Breast epithelium (tissue), 4 donors: ENCODE data around the gene SOX3. TPM values are rescaled to one million over a fixed set of nuclear protein-coding genes. Genes with fewer than 3 reads are reported as not detected.

Source experiments
- DNase-seq, 2 donors: peaks; one replicate each; pipeline ENCODE4 v3.0.0-alpha.2; 2019; ENCODE audit warnings: low spot score in 2 of 2
- H3K27ac ChIP-seq, 2 donors: fragments of 200-600 bp; sonication (generic) in 1 of 2; one replicate each; pipeline ENCODE4 v1.5.1; 2016 to 2019; ENCODE audit warnings: mild to moderate bottlenecking in 1 of 2
- H3K27me3 ChIP-seq, 2 donors: fragments of 200-600 bp; sonication (generic) in 1 of 2; one replicate each; pipeline versions ENCODE4 v1.5.1 to v1.6.0; 2017 to 2019; ENCODE audit warnings: control low read depth in 1 of 2, mild to moderate bottlenecking in 1 of 2
- H3K36me3 ChIP-seq: fragments of 200-600 bp; one replicate; pipeline ENCODE4 v1.5.1; 2019
- H3K4me1 ChIP-seq, 2 donors: fragments of 200-600 bp; sonication (generic); one replicate each; pipeline ENCODE4 v1.5.1; 2016 to 2019; ENCODE audit warnings: control low read depth in 1 of 2
- H3K4me3 ChIP-seq, 3 donors: fragments of 200-600 bp; sonication (generic); 1 replicate in 2 of 3; 2 replicates in 1 of 3; pipeline ENCODE4 v1.5.1; 2016 to 2019; ENCODE audit warnings: mild to moderate bottlenecking in 3 of 3, moderate library complexity in 2 of 3
- H3K9me3 ChIP-seq, 2 donors: fragments of 200-600 bp; sonication (generic) in 1 of 2; one replicate each; pipeline ENCODE4 v1.5.1; 2016 to 2019; ENCODE audit warnings: control low read depth in 1 of 2
- POLR2A ChIP-seq: fragments of 450-650 bp; IDR thresholded peaks from one replicate; pipeline ENCODE4 v1.6.1; 2016; ENCODE audit warnings: antibody characterized with exemption, mild to moderate bottlenecking, moderate library complexity
- POLR2AphosphoS5 ChIP-seq, 3 donors: sonication (generic); formaldehyde crosslinking; IDR thresholded peaks; one replicate each; pipeline ENCODE4 v1.6.1; 2017; ENCODE audit warnings: antibody characterized with exemption in 3 of 3
- intact Hi-C: fragments of 100-400 bp; cut with DNase I; formaldehyde crosslinking; loops from one replicate; pipeline ENCODE4 v1.15.1; 2023; ENCODE audit warnings: low total_unique reads
- total RNA-seq, 3 donors: library from RNA; depleted of rRNA; stranded (reverse); fragments of >200 nt; gene quantifications; one replicate each; pipeline ENCODE4 v1.1.0, GENCODE V29; 2016
- TF ChIP-seq, protein P1 (sequence below), 3 donors: fragments of 450-650 bp; IDR thresholded peaks; one replicate each; pipeline ENCODE4 v1.5.1; 2016 to 2017; ENCODE audit warnings: antibody characterized with exemption in 3 of 3, mild to moderate bottlenecking in 3 of 3, moderate library complexity in 3 of 3

SOX3 gene
- total RNA-seq, 3 donors from 2014 or later = not detected

DNA sequence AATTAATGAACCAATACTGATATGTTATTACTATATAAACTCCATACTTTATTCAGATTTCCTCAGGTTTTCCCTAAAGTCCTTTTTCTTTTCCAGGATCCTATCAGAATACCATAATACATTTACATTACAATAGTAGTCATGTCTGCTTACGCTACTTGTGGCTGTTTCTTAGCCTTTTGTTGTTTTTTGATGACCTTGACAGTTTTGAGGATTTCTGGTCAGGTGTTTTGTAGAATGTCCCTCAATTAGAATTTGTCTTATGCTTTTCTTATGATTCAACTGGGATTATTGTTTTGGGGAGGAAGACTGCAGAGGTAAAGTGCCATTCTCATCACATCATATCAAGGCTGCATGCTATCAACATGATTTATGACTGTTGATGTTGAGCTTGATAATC, 9.1 kb downstream of the SOX3 start:
- TF ChIP-seq POLR2AphosphoS5 (IDR thresholded peaks at IDR 0.05) = no peak
- TF ChIP-seq, protein P1, sequence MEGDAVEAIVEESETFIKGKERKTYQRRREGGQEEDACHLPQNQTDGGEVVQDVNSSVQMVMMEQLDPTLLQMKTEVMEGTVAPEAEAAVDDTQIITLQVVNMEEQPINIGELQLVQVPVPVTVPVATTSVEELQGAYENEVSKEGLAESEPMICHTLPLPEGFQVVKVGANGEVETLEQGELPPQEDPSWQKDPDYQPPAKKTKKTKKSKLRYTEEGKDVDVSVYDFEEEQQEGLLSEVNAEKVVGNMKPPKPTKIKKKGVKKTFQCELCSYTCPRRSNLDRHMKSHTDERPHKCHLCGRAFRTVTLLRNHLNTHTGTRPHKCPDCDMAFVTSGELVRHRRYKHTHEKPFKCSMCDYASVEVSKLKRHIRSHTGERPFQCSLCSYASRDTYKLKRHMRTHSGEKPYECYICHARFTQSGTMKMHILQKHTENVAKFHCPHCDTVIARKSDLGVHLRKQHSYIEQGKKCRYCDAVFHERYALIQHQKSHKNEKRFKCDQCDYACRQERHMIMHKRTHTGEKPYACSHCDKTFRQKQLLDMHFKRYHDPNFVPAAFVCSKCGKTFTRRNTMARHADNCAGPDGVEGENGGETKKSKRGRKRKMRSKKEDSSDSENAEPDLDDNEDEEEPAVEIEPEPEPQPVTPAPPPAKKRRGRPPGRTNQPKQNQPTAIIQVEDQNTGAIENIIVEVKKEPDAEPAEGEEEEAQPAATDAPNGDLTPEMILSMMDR (IDR thresholded peaks at IDR 0.05) = no peak
- no peak for TF ChIP-seq POLR2A
- Histone ChIP-seq H3K27ac (no peak overlapping the region), H3K36me3 (no peaks in the 10 kb centered on the region), H3K4me3 (no peak overlapping the region), H3K9me3 (no peaks in the 10 kb centered on the region), H3K27me3 (peaks cover 0 to 61% of the 10 kb centered on the region in 2 donors), H3K4me1 (no peaks in the 10 kb centered on the region)
- intact Hi-C loops = no loop called here
- DNase-seq = no peak

GRCh38 chrX:140492066-140492994, 12.5 kb downstream of the SOX3 start:
- intact Hi-C loops = no loop called here
- DNase-seq = no peak
- Histone ChIP-seq H3K27ac (no peak overlapping the region), H3K9me3 (no peaks in the 10 kb centered on the region), H3K27me3 (peaks cover 0 to 35% of the 10 kb centered on the region in 2 donors), H3K4me3 (no peak overlapping the region), H3K4me1 (no peaks in the 10 kb centered on the region), H3K36me3 (no peaks in the 10 kb centered on the region)
- TF ChIP-seq, protein P1 (IDR thresholded peaks at IDR 0.05) = no peak
- TF ChIP-seq POLR2AphosphoS5 (IDR thresholded peaks at IDR 0.05) = no peak
- TF ChIP-seq POLR2A = no peak

DNA sequence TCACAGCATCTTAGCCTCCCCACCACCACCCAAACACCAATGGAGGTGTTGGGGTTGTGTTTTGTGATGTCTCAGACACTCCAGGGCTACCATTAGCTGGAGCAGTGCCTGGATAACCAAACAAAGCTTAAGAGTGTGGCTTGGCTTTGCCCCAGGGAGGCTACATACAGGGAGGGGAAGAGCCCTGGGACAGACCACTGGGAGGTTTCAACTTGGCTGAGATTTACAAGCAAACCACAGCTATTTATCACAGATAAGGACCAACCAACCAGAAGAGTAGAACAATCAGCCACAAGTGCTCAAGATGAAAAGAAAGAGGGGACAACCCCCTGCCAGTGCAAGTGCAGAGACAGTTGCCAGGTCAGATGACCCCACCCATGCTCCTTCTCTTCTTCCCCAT, 24.1 kb downstream of the SOX3 start:
- H3K4me1 ChIP-seq = no peaks in the 10 kb centered on the region
- no peak overlapping the region for H3K27ac ChIP-seq
- H3K27me3 ChIP-seq = peaks cover 0 to 29% of the 10 kb centered on the region in 2 donors
- DNase-seq = no peak
- peaks cover 0 to 3% of the 10 kb centered on the region in 2 donors for H3K9me3 ChIP-seq
- TF ChIP-seq, protein P1 (IDR thresholded peaks at IDR 0.05) = no peak
- TF ChIP-seq POLR2A (no peak), POLR2AphosphoS5 (IDR thresholded peaks at IDR 0.05) (no peak)
- intact Hi-C loops = no loop called here
- no peak overlapping the region for H3K4me3 ChIP-seq
- no peaks in the 10 kb centered on the region for H3K36me3 ChIP-seq

GRCh38 chrX:140477987-140478386, 26.9 kb downstream of the SOX3 start:
- TF ChIP-seq POLR2AphosphoS5 (IDR thresholded peaks at IDR 0.05) = no peak
- TF ChIP-seq, protein P1 (IDR thresholded peaks at IDR 0.05) = no peak
- TF ChIP-seq POLR2A = no peak
- no peak for DNase-seq
- Histone ChIP-seq H3K9me3 (peaks cover 13 to 15% of the 10 kb centered on the region in 2 donors), H3K27ac (no peak overlapping the region), H3K4me1 (no peaks in the 10 kb centered on the region), H3K36me3 (no peaks in the 10 kb centered on the region), H3K4me3 (no peak overlapping the region), H3K27me3 (peaks cover 0 to 26% of the 10 kb centered on the region in 2 donors)
- intact Hi-C loops = no loop called here

GRCh38 chrX:140475025-140475424, 29.8 kb downstream of the SOX3 start:
- H3K9me3 ChIP-seq = peaks cover 13 to 15% of the 10 kb centered on the region in 2 donors
- no peak for DNase-seq
- no peak overlapping the region for H3K27ac ChIP-seq
- TF ChIP-seq, protein P1 (IDR thresholded peaks at IDR 0.05) = no peak
- TF ChIP-seq POLR2AphosphoS5 (IDR thresholded peaks at IDR 0.05) (no peak), POLR2A (no peak)
- peaks cover 0 to 25% of the 10 kb centered on the region in 2 donors for H3K27me3 ChIP-seq
- no peaks in the 10 kb centered on the region for H3K4me1 ChIP-seq
- no peaks in the 10 kb centered on the region for H3K36me3 ChIP-seq
- H3K4me3 ChIP-seq = no peak overlapping the region
- intact Hi-C loops = no loop called here
